HEK293 (cell line): ENCODE results near the gene DUSP14.

Experiments used
- ATF2 ChIP-seq: fragments of 450-650 bp; formaldehyde crosslinking; IDR thresholded peaks from 2 replicates; pipeline ENCODE4 v1.5.1; 2016; ENCODE audit warnings: missing biosample characterization, missing genetic modification characterization, low read depth
- HOXC10 ChIP-seq: sonication (generic); formaldehyde crosslinking; IDR thresholded peaks from 2 replicates; pipeline ENCODE4 v1.8.1; 2023; ENCODE audit warnings: mild to moderate bottlenecking, missing genetic modification reagents
- HOXD13 ChIP-seq: sonication (generic); formaldehyde crosslinking; IDR thresholded peaks from 2 replicates; pipeline ENCODE4 v1.8.0; 2022; ENCODE audit warnings: missing genetic modification reagents, borderline replicate concordance
- KLF10 ChIP-seq: fragments of 450-650 bp; IDR thresholded peaks from 2 replicates; pipeline ENCODE4 v1.5.1; 2018; ENCODE audit warnings: missing biosample characterization, mild to moderate bottlenecking, missing genetic modification characterization
- KLF16 ChIP-seq: fragments of 450-650 bp; formaldehyde crosslinking; IDR thresholded peaks from 2 replicates; pipeline ENCODE4 v1.5.1; 2017; ENCODE audit warnings: missing biosample characterization, missing genetic modification characterization
- KLF9 ChIP-seq: fragments of 450-650 bp; formaldehyde crosslinking; IDR thresholded peaks from 2 replicates; pipeline ENCODE4 v1.5.1; 2016; ENCODE audit warnings: missing biosample characterization, missing genetic modification characterization, low read depth
- MEIS1 ChIP-seq: sonication (generic); formaldehyde crosslinking; IDR thresholded peaks from 2 replicates; pipeline ENCODE4 v1.8.1; 2022; ENCODE audit warnings: missing genetic modification reagents, mild to moderate bottlenecking, borderline replicate concordance
- REST ChIP-seq: fragments of 450-650 bp; formaldehyde crosslinking; IDR thresholded peaks from 2 replicates; pipeline ENCODE4 v1.5.1; 2016; ENCODE audit warnings: missing biosample characterization, missing genetic modification characterization
- SP3 ChIP-seq: fragments of 450-650 bp; formaldehyde crosslinking; IDR thresholded peaks from 2 replicates; pipeline ENCODE4 v1.5.1; 2016; ENCODE audit warnings: missing biosample characterization, missing genetic modification characterization
- TRIM28 ChIP-seq: IDR thresholded peaks from 2 replicates; pipeline ENCODE4 v1.6.1; 2011; ENCODE audit warnings: low read length, control low read depth, borderline replicate concordance
- ZBTB1 ChIP-seq: fragments of 450-650 bp; formaldehyde crosslinking; IDR thresholded peaks from 2 replicates; pipeline ENCODE4 v1.5.1; 2016; ENCODE audit warnings: missing biosample characterization, missing genetic modification characterization
- ZBTB20 ChIP-seq: fragments of 450-650 bp; formaldehyde crosslinking; IDR thresholded peaks from 2 replicates; pipeline ENCODE4 v1.5.1; 2016; ENCODE audit warnings: missing biosample characterization, missing genetic modification characterization
- ZNF121 ChIP-seq: fragments of 450-650 bp; formaldehyde crosslinking; IDR thresholded peaks from 2 replicates; pipeline ENCODE4 v1.5.1; 2016; ENCODE audit warnings: missing biosample characterization, missing genetic modification characterization
- ZNF155 ChIP-seq: fragments of 450-650 bp; formaldehyde crosslinking; IDR thresholded peaks from 2 replicates; pipeline ENCODE4 v1.5.1; 2016; ENCODE audit warnings: missing biosample characterization, missing genetic modification characterization
- ZNF175 ChIP-seq: fragments of 450-650 bp; formaldehyde crosslinking; IDR thresholded peaks from 2 replicates; pipeline ENCODE4 v1.5.1; 2016; ENCODE audit warnings: missing biosample characterization, missing genetic modification characterization
- ZNF221 ChIP-seq: fragments of 450-650 bp; formaldehyde crosslinking; IDR thresholded peaks from 2 replicates; pipeline ENCODE4 v1.5.1; 2017; ENCODE audit warnings: missing biosample characterization, missing genetic modification characterization, borderline replicate concordance
- ZNF239 ChIP-seq: fragments of 450-650 bp; formaldehyde crosslinking; IDR thresholded peaks from 2 replicates; pipeline ENCODE4 v1.5.1; 2016; ENCODE audit warnings: missing biosample characterization, missing genetic modification characterization
- ZNF266 ChIP-seq: fragments of 450-650 bp; formaldehyde crosslinking; IDR thresholded peaks from 2 replicates; pipeline ENCODE4 v1.5.1; 2016; ENCODE audit warnings: missing biosample characterization, missing genetic modification characterization, low read depth
- ZNF274 ChIP-seq, 2 experiments: fragments of 200-500 bp in 1 of 2; fragments of 450-650 bp in 1 of 2; sonication (Bioruptor generic) in 1 of 2; formaldehyde crosslinking in 1 of 2; IDR thresholded peaks; 2 replicates each; pipeline versions ENCODE4 v1.5.1 to v1.6.1; 2014 to 2016; ENCODE audit warnings: borderline replicate concordance in 1 of 2, inconsistent platforms in 1 of 2, low read length in 1 of 2, missing biosample characterization in 1 of 2, missing genetic modification characterization in 1 of 2
- ZNF302 ChIP-seq: fragments of 450-650 bp; formaldehyde crosslinking; IDR thresholded peaks from 2 replicates; pipeline ENCODE4 v1.5.1; 2016; ENCODE audit warnings: missing biosample characterization, missing genetic modification characterization, low read depth
- ZNF366 ChIP-seq: fragments of 450-650 bp; formaldehyde crosslinking; conservative IDR thresholded peaks from 2 replicates; pipeline ENCODE4 v1.5.1; 2016; ENCODE audit warnings: missing biosample characterization, missing genetic modification characterization
- ZNF37A ChIP-seq: fragments of 450-650 bp; IDR thresholded peaks from 2 replicates; pipeline ENCODE4 v1.5.1; 2018; ENCODE audit warnings: missing biosample characterization, missing genetic modification characterization
- ZNF391 ChIP-seq: fragments of 450-650 bp; formaldehyde crosslinking; IDR thresholded peaks from 2 replicates; pipeline ENCODE4 v1.5.1; 2016; ENCODE audit warnings: low read depth, missing biosample characterization, missing genetic modification characterization, borderline replicate concordance
- ZNF398 ChIP-seq: fragments of 450-650 bp; formaldehyde crosslinking; IDR thresholded peaks from 2 replicates; pipeline ENCODE4 v1.5.1; 2017; ENCODE audit warnings: missing biosample characterization, missing genetic modification characterization
- ZNF423 ChIP-seq: fragments of 450-650 bp; formaldehyde crosslinking; IDR thresholded peaks from 2 replicates; pipeline ENCODE4 v1.5.1; 2016; ENCODE audit warnings: missing biosample characterization, missing genetic modification characterization
- ZNF549 ChIP-seq: fragments of 450-650 bp; IDR thresholded peaks from 2 replicates; pipeline ENCODE4 v1.5.1; 2018; ENCODE audit warnings: missing biosample characterization, missing genetic modification characterization, mild to moderate bottlenecking, inconsistent platforms, moderate library complexity
- ZNF555 ChIP-seq: fragments of 450-650 bp; formaldehyde crosslinking; conservative IDR thresholded peaks from 2 replicates; pipeline ENCODE4 v1.5.1; 2017; ENCODE audit warnings: missing biosample characterization, mild to moderate bottlenecking, missing genetic modification characterization, inconsistent platforms
- ZNF747 ChIP-seq: fragments of 450-650 bp; formaldehyde crosslinking; IDR thresholded peaks from 2 replicates; pipeline ENCODE4 v1.5.1; 2016; ENCODE audit warnings: missing biosample characterization, missing genetic modification characterization
- ZNF76 ChIP-seq: fragments of 450-650 bp; formaldehyde crosslinking; IDR thresholded peaks from 2 replicates; pipeline ENCODE4; 2016; ENCODE audit warnings: low read depth, missing biosample characterization, missing genetic modification characterization, borderline replicate concordance
- ZSCAN18 ChIP-seq: fragments of 450-650 bp; formaldehyde crosslinking; IDR thresholded peaks from 2 replicates; pipeline ENCODE4 v1.5.1; 2016; ENCODE audit warnings: missing biosample characterization, missing genetic modification characterization
- ZSCAN23 ChIP-seq: fragments of 450-650 bp; formaldehyde crosslinking; IDR thresholded peaks from 2 replicates; pipeline ENCODE4 v1.5.1; 2016; ENCODE audit warnings: missing biosample characterization, missing genetic modification characterization
- ZSCAN4 ChIP-seq: fragments of 450-650 bp; formaldehyde crosslinking; IDR thresholded peaks from 2 replicates; pipeline ENCODE4 v1.5.1; 2017; ENCODE audit warnings: missing biosample characterization, missing genetic modification characterization

The DUSP14 gene

GRCh38 chr17:37488009-37488604, 1.6 kb upstream of the DUSP14 start (continued):
- TF ChIP-seq ZSCAN18 (tag by site-specific recombination), result no peak
- TF ChIP-seq ZNF747 (tag by site-specific recombination), result no peak
- TF ChIP-seq KLF16, result 0 out of 2 replicates have a peak, but pooled peaks have one; percentile 32
- no peak for TF ChIP-seq ZNF423 (tag by site-specific recombination)
- no peak for TF ChIP-seq REST (tag by site-specific recombination)
- no peak for TF ChIP-seq HOXD13 (CRISPR knock-in tag)
- no peak for TF ChIP-seq ZNF274 (IDR thresholded peaks at IDR 0.05; ENCODE audit: low read length)
- no peak for TF ChIP-seq ZNF274 (tag by site-specific recombination; IDR thresholded peaks at IDR 0.05; ENCODE audit: borderline replicate concordance)
- TF ChIP-seq ZNF549 (tag by site-specific recombination), result no peak
- TF ChIP-seq ZBTB20 (tag by site-specific recombination), result peak; percentile 70
- peak; percentile 82 for TF ChIP-seq KLF10 (tag by site-specific recombination)
- peak; percentile 73; the same call in 1 of the 2 replicates for TF ChIP-seq ZSCAN23 (tag by site-specific recombination)
- no peak for TF ChIP-seq ZNF37A (tag by site-specific recombination)
- TF ChIP-seq ZNF239 (tag by site-specific recombination), result no peak
- TF ChIP-seq ZNF221 (tag by site-specific recombination), result no peak
- peak; percentile 83; the same call in 1 of the 2 replicates for TF ChIP-seq ZBTB1 (tag by site-specific recombination)
- TF ChIP-seq ZNF266, result no peak
- 0 out of 2 replicates have a peak, but pooled peaks have one; percentile 8 for TF ChIP-seq SP3 (tag by site-specific recombination)
- peak; percentile 64; the same call in 1 of the 2 replicates for TF ChIP-seq ZNF76 (tag by site-specific recombination)
- no peak for TF ChIP-seq HOXC10 (CRISPR knock-in tag)
- peak; percentile 30; the same call in 1 of the 2 replicates for TF ChIP-seq ZNF391 (tag by site-specific recombination)
- peak; percentile 75 for TF ChIP-seq ZNF398
- TF ChIP-seq ATF2 (tag by site-specific recombination), result peak; percentile 97
- no peak for TF ChIP-seq MEIS1 (CRISPR knock-in tag)
- TF ChIP-seq ZSCAN4 (tag by site-specific recombination), result peak; percentile 46; the same call in 1 of the 2 replicates
- no peak for TF ChIP-seq KLF9 (tag by site-specific recombination)
- TF ChIP-seq ZNF121 (tag by site-specific recombination), result no peak
- TF ChIP-seq ZNF555 (tag by site-specific recombination), result no peak
- TF ChIP-seq TRIM28, result peak; percentile 95; the same call in 1 of the 2 replicates
- peak; percentile 67 for TF ChIP-seq ZNF366
- no peak for TF ChIP-seq ZNF302
- no peak for TF ChIP-seq ZNF155
- no peak for TF ChIP-seq ZNF175
